Loucy (cell line): Measurements from ENCODE around the gene ECT2.

Experiments used
- EZH2phosphoT487 ChIP-seq: fragments of 200-600 bp; IDR thresholded peaks from 2 replicates; pipeline ENCODE4 v1.6.1; 2018; ENCODE audit warnings: antibody characterized with exemption, mild to moderate bottlenecking, moderate library complexity, borderline replicate concordance
- TF ChIP-seq, protein P1 (sequence below): fragments of 200-600 bp; sonication (generic); conservative IDR thresholded peaks from 2 replicates; pipeline ENCODE4 v1.5.1; 2014; ENCODE audit warnings: mild to moderate bottlenecking, antibody characterized with exemption, low read length

DNA sequence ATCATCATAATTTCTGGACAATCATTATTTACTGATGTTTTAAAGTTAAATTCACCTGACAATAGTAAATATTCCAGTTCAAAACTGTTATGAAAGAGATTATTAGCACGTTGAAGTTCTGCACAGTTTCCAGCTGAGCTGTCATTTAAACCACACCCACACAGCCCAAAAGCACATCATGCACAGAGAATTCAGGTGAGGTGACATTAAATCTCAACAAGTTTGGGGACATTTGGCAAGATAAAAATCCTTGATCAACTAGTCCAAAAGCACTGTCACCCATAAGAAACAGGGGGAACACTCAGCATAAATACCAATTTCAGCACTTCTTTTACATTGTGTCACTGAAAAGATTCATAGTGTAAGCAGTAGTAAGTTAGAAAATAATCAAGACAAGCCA lies 46.5 kb upstream of the ECT2 start:
- TF ChIP-seq, protein P1, sequence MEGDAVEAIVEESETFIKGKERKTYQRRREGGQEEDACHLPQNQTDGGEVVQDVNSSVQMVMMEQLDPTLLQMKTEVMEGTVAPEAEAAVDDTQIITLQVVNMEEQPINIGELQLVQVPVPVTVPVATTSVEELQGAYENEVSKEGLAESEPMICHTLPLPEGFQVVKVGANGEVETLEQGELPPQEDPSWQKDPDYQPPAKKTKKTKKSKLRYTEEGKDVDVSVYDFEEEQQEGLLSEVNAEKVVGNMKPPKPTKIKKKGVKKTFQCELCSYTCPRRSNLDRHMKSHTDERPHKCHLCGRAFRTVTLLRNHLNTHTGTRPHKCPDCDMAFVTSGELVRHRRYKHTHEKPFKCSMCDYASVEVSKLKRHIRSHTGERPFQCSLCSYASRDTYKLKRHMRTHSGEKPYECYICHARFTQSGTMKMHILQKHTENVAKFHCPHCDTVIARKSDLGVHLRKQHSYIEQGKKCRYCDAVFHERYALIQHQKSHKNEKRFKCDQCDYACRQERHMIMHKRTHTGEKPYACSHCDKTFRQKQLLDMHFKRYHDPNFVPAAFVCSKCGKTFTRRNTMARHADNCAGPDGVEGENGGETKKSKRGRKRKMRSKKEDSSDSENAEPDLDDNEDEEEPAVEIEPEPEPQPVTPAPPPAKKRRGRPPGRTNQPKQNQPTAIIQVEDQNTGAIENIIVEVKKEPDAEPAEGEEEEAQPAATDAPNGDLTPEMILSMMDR: no peak
- TF ChIP-seq EZH2phosphoT487: no peak
